Brain microvascular endothelial cell (primary cell): Measurements from ENCODE around the gene P2RY14.

Experiments used
- DNase-seq: peaks from one replicate; pipeline ENCODE4 v3.0.0-alpha.2; 2020
- H3K27ac ChIP-seq: fragments of 250-450 bp; sonication (Bioruptor Pico); 2 replicates; pipeline ENCODE4 v1.5.1; 2020; ENCODE audit warnings: mild to moderate bottlenecking, moderate library complexity
- H3K27me3 ChIP-seq: fragments of 250-450 bp; sonication (Bioruptor Pico); replicated peaks from 2 replicates; pipeline ENCODE4 v1.5.1; 2020; ENCODE audit warnings: mild to moderate bottlenecking
- H3K36me3 ChIP-seq: fragments of 250-450 bp; sonication (Bioruptor Pico); replicated peaks from 2 replicates; pipeline ENCODE4 v1.5.1; 2020; ENCODE audit warnings: mild to moderate bottlenecking
- H3K4me3 ChIP-seq: 2 replicates; pipeline ENCODE4 v1.5.1; 2011; ENCODE audit warnings: low read depth, mild to moderate bottlenecking, control low read depth, low read length, moderate library complexity
- in situ Hi-C: cut with HindIII; loops from 2 replicates; pipeline ENCODE4 v1.10.0; 2017; ENCODE audit warnings: low sequenced_read_pairs, low pct_ligation_motif_present
- TF ChIP-seq, protein P1 (sequence below): IDR thresholded peaks from 2 replicates; pipeline ENCODE4 v1.5.1; 2011; ENCODE audit warnings: low read depth, mild to moderate bottlenecking, moderate library complexity, low read length, control low read depth, inconsistent platforms; ENCODE audit errors: missing control alignments

Gene P2RY14

GRCh38 chr3:151300539-151300938 is 22.2 kb upstream of the P2RY14 start:
- Histone ChIP-seq H3K27ac (no peak overlapping the region), H3K36me3 (no peaks in the 10 kb centered on the region), H3K27me3 (no peaks in the 10 kb centered on the region), H3K4me3 (no peak overlapping the region)
- in situ Hi-C loops, result no loop called here
- no peak for DNase-seq
- TF ChIP-seq, protein P1, sequence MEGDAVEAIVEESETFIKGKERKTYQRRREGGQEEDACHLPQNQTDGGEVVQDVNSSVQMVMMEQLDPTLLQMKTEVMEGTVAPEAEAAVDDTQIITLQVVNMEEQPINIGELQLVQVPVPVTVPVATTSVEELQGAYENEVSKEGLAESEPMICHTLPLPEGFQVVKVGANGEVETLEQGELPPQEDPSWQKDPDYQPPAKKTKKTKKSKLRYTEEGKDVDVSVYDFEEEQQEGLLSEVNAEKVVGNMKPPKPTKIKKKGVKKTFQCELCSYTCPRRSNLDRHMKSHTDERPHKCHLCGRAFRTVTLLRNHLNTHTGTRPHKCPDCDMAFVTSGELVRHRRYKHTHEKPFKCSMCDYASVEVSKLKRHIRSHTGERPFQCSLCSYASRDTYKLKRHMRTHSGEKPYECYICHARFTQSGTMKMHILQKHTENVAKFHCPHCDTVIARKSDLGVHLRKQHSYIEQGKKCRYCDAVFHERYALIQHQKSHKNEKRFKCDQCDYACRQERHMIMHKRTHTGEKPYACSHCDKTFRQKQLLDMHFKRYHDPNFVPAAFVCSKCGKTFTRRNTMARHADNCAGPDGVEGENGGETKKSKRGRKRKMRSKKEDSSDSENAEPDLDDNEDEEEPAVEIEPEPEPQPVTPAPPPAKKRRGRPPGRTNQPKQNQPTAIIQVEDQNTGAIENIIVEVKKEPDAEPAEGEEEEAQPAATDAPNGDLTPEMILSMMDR, result no peak

GRCh38 chr3:151299006-151299405 is 20.7 kb upstream of the P2RY14 start:
- Histone ChIP-seq H3K27me3 (no peaks in the 10 kb centered on the region), H3K36me3 (no peaks in the 10 kb centered on the region), H3K27ac (no peak overlapping the region), H3K4me3 (no peak overlapping the region)
- no peak for DNase-seq
- TF ChIP-seq, protein P1, result no peak
- in situ Hi-C loops, result no loop called here

DNA sequence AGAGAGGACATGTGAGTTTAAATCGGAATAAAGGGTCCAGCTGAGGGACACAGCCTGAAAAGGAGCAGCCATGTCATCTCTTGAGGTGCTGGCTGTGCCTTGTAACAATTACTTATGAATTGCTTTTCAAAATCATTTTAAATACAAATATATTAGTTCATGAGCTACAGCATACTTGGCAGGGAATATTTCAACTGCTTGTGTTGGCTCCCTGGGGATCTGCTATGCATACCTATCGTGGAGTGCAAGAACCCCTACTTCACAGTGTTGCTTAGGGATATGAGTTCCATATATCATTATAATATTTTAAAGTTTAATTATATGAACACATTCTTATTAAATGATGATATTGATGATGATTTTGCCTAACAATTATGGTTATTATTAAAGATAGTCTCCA is 19.1 kb upstream of the P2RY14 start:
- no peaks in the 10 kb centered on the region for H3K36me3 ChIP-seq
- no peak overlapping the region for H3K4me3 ChIP-seq
- in situ Hi-C loops, result no loop called here
- H3K27me3 ChIP-seq, result no peaks in the 10 kb centered on the region
- DNase-seq, result no peak
- TF ChIP-seq, protein P1, result no peak
- no peak overlapping the region for H3K27ac ChIP-seq

DNA sequence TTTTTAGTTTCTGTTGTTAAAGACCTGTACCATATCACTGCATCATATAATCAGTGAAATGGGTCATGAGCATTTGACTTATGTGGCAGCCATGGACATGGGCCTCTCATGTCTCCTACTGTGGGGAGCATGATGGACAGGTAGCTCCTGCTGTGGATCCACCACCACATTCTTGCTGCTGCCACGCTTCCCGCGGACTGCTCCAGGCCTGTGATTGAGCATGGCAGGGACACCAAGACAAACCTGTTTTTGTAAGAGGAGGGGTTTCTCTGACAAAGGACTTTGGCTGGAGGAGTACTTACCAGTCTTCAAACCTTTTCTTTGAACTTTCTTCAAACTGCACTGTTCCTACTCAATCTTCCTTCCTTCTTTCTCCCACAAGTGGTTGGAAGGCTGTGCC is 17.9 kb upstream of the P2RY14 start:
- Histone ChIP-seq H3K36me3 (no peaks in the 10 kb centered on the region), H3K27ac (no peak overlapping the region), H3K4me3 (no peak overlapping the region), H3K27me3 (no peaks in the 10 kb centered on the region)
- in situ Hi-C loops, result no loop called here
- DNase-seq, result no peak
- TF ChIP-seq, protein P1, result no peak

- in situ Hi-C loops, result no loop called here
- H3K4me3 ChIP-seq, result no peak overlapping the region
- DNase-seq, result no peak
- no peaks in the 10 kb centered on the region for H3K27me3 ChIP-seq
- H3K36me3 ChIP-seq, result no peaks in the 10 kb centered on the region
- TF ChIP-seq, protein P1, result no peak
- H3K27ac ChIP-seq, result no peak overlapping the region
Observed at GRCh38 chr3:151293127-151293526, 14.8 kb upstream of the P2RY14 start.

DNA sequence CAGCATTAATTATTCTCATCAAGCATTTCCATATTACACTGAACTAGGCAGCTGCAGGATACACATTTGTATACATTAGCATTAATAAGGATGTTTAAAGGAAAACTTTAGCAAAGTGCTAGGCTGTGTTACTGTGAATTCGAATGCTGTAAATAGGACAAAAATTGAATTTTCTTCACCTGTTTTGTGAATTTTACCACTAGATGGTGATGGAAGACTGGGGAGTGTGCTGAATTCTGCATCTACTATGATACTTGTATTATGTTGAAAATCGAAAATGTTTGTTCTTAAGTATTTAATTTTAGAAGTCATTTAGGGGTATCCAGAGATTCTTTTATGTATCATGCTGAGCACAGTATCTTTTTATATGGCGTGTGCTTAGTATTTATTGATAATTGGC is 12.3 kb upstream of the P2RY14 start:
- in situ Hi-C loops, result no loop called here
- no peak overlapping the region for H3K27ac ChIP-seq
- no peak for DNase-seq
- no peaks in the 10 kb centered on the region for H3K27me3 ChIP-seq
- TF ChIP-seq, protein P1, result peak; percentile 53
- no peak overlapping the region for H3K4me3 ChIP-seq
- no peaks in the 10 kb centered on the region for H3K36me3 ChIP-seq
